Measurements from ENCODE around the gene SLC12A5. TPM values are rescaled to one million over a fixed set of nuclear protein-coding genes. Genes with fewer than 3 reads are reported as not detected.

The SLC12A5 gene
- total RNA-seq, 2 experiments from 2014 or later = not detected

- ChIA-PET POLR2A (no interaction called here), CTCF (no interaction called here)
Measured at GRCh38 chr20:46044896-46045295, 15.9 kb downstream of the SLC12A5 start.

DNA sequence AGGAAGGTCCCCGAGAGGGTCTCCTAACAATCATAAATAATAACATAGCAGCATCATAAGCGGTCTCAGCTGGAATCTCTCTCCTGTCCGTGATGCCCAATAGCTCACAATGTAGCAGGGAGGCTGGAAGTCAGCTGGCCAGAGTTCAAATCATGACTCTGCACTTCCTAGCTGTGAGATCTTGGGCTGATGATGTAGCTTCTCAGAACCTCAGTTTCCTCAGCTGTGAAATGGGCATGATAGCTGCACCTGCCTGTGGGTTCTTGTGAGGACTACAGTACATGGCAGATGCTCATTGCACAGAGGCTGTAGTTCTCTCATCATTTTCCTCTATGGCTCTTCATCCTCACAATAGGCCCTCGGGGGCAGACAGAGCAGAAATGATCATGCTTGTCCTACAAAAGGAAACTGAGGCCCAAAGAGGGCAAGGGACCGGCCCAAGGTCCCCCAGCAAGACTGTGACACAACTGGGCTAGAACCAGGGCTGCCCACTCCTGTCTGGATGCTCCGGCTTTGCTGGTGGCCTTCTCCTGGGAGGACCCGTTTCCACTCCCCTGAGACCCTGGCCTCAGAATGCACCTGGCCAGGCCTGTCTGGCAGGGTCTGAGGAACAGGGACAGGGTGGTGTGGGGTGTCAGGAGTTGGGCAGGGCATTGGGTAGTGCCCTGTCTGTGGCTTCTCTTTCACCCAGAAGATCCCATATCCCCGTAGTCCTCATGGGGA lies 17.7 kb downstream of the SLC12A5 start:
- ChIA-PET POLR2A (no interaction called here), CTCF (no interaction called here)

DNA sequence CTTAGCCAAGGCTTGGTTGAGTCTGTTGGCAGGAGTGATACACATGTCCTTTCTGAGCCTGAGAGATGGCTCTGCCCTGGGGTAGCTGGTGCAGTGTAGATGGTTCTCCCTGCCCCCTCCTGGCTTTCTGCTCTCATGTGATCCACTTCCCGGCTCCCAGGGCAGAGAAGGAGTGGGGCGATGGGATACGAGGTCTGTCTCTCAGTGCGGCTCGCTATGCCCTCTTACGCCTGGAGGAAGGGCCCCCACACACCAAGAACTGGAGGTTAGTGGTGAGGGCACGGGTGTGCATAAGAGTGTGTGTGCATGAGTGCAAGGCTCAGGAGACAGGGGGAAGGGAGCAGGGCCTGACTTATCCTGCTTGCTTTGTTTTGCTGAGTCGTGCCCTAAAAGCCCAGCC lies 18.8 kb downstream of the SLC12A5 start:
- POLR2A ChIA-PET = no interaction called here
- CTCF ChIA-PET = no interaction called here

DNA sequence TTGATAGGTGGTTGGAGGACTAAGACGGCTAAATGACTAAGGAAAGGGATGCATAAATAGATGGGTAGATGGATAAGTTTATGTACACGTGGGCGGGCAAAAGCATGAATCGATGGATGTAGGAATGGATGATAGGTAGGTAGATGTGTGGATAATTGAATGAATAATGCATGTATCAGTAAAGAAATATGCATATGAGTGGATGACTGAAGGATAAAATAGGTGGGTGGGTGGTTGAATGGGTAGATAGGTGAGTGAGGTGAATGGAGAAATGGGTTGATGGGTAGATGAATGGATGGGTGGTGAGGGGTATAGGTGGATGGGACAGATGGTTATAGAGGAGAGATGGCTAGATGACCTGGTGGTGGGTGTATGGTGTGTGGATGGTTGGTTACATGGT lies 20.2 kb downstream of the SLC12A5 start:
- ChIA-PET POLR2A (no interaction called here), CTCF (no interaction called here)

DNA sequence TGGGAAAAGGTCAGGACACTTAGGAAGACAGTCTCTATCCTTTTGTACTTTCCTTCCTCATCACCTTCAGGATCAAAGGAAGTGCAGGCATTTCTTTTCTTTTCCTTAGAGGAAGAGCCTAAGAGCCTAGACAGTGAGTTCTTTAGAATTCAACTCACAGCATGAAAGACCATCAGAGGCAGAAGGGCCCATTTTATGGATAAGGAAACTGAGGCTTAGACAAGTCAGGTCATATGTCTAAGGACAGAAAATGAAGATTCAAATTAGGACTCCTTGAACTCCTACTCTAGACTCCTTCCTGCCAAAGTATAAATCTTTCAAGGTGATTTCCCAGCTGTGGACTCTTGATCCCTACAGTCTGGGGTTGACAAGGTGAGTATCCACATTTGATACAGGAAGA lies 20.8 kb downstream of the SLC12A5 start:
- CTCF ChIA-PET = no interaction called here
- POLR2A ChIA-PET = no interaction called here

DNA sequence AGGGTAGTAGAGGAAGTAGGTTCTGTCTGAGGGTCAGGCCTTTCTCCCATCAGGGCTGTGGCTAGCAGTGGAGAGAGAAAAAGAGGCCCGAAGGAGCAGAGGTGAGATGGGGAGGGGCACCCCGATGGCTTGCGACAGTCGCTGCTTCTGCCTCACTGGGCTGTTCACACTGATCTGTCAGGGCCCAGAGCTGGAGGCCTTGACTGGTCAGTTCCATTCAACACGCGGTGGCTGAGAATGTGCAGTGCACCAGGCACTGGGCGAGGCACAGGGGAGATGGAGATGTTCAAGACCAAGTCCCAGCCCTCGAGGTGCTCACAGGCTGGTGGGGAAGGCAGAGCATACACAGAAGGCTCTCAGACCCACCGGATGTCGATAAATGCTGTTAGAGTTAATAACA lies 21.4 kb downstream of the SLC12A5 start:
- ChIA-PET POLR2A (no interaction called here), CTCF (no interaction called here)

GRCh38 chr20:46050885-46051284 lies 21.9 kb downstream of the SLC12A5 start:
- ChIA-PET POLR2A (no interaction called here), CTCF (no interaction called here)

GRCh38 chr20:46051556-46052308 lies 22.7 kb downstream of the SLC12A5 start:
- CTCF ChIA-PET = no interaction called here
- POLR2A ChIA-PET = no interaction called here

GRCh38 chr20:46053416-46053815 lies 24.4 kb downstream of the SLC12A5 start:
- ChIA-PET POLR2A (no interaction called here), CTCF (no interaction called here)

GRCh38 chr20:46054606-46055005 lies 25.6 kb downstream of the SLC12A5 start:
- ChIA-PET POLR2A (no interaction called here), CTCF (no interaction called here)

- ChIA-PET POLR2A (no interaction called here), CTCF (no interaction called here)
Measured at GRCh38 chr20:46055269-46055668, 26.3 kb downstream of the SLC12A5 start.

DNA sequence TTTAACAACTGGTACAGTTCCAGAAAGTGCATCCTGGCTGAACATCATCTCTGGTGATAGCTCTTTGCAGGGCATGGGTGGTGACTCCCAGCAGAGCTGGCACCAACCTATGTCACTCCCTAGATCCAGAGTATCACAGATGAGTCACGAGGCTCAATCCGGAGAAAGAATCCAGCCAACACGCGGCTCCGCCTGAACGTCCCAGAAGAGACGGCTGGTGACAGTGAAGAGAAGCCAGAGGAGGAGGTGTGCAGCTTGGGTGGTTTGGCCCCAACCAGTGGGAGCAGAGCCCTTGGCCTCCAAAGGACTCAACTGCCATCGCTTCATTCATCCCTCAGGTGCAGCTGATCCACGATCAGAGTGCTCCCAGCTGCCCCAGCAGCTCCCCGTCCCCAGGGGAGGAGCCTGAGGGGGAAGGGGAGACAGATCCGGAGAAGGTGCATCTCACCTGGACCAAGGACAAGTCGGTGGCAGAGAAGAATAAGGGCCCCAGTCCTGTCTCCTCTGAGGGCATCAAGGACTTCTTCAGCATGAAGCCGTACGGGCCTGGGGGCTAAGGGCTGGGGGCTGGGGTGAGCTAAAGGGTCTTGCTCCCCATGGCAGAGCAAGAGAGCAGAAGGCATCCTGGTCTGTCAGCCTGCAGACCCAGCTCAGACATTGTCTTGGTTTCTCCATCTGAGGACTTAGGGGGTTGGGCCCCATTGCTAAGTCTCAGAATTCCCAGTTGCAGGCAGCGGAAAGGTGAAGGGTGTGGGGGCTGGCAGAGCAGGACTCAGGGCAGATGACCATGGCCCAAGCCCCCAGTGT lies 27.2 kb downstream of the SLC12A5 start:
- POLR2A ChIA-PET = no interaction called here
- CTCF ChIA-PET = interaction anchor here (1.2 kb wide), 1 partner anchor 42 kb away, joined by 3 read pairs; no protein-coding TSS in a partner anchor

- CTCF ChIA-PET = interaction anchor here (1.2 to 1.7 kb wide), 2 partner anchors 43 to 44 kb away, joined by 3 to 9 read pairs; no protein-coding TSS in a partner anchor
- POLR2A ChIA-PET = no interaction called here
Measured at GRCh38 chr20:46056970-46057855, 28.2 kb downstream of the SLC12A5 start.

DNA sequence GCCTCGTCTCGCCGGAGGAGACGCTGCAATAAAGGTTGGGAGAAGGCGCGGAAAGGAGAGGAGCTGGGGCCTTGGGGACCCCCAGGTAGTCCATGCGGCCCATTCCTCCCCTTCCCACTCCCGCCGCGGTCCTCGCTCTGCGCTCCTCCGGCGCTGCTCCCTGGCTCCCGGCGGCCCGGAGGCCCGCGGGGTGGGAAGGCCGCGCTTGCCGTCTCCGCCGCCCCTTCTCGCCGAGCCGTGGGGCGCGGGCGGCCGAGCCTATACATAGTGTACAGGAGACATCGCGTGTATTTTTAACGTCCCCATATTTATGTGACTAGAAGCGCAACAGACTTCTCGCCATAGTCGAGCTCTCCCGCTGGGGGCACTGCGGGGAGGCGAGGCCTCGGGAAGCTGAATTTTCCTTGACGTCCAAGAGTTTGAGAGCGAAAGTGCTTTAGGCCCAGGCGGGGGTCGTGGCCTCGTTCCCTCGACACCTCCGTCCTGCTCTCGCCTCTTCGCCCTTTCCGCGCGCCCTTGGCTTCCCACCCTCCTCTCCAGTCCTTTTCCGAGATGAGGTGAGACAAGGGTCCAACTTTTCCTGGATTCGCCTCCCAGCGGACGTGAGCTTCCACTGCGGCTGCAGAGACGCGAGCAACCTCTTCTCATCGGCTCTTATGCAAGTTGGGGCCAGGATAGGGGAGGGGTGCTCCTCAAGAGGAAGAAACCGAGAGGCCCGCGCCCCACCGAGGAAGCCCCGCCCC lies 29.0 kb downstream of the SLC12A5 start:
- POLR2A ChIA-PET = interaction anchor here (0.6 kb wide), 1 partner anchor 44 kb away, joined by 3 read pairs; no protein-coding TSS in a partner anchor
- CTCF ChIA-PET = interaction anchor here (1.5 to 1.7 kb wide), 3 partner anchors 35 to 71 kb away, joined by 4 to 9 read pairs (median 5); no protein-coding TSS in a partner anchor

GRCh38 chr20:46058599-46059281 lies 29.7 kb downstream of the SLC12A5 start:
- CTCF ChIA-PET = interaction anchor here (0.5 to 1.7 kb wide), 4 partner anchors 36 to 72 kb away, joined by 4 to 9 read pairs (median 4); no protein-coding TSS in a partner anchor
- POLR2A ChIA-PET = interaction anchor here (0.6 kb wide), 1 partner anchor 44 kb away, joined by 3 read pairs; no protein-coding TSS in a partner anchor

- CTCF ChIA-PET = interaction anchor here (0.7 kb wide), 1 partner anchor 38 kb away, joined by 3 read pairs; no protein-coding TSS in a partner anchor
- POLR2A ChIA-PET = interaction anchor here (0.7 kb wide), 1 partner anchor 95 kb away, joined by 3 read pairs; no protein-coding TSS in a partner anchor
Measured at GRCh38 chr20:46060301-46060881, 31.4 kb downstream of the SLC12A5 start.

DNA sequence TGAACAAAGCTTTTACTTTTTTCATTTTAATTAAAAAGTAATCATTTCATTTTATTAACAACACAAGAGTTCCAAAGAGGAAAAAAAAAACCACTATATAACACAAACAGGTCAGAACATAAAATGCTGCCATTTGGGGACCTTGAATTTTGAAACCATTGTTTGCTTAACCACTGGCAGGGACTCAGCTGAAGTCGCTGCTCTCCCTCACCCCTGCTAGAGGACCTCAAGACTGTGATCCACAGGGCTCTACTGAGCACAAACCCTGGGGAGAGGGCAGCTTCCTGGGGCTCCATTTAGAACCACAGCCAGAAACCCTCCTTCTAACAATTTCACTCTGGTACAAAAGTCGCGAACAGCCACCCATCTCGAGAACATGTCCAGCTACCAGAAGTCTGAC lies 32.0 kb downstream of the SLC12A5 start:
- POLR2A ChIA-PET = interaction anchor here (0.7 kb wide), 1 partner anchor 96 kb away, joined by 3 read pairs; no protein-coding TSS in a partner anchor
- CTCF ChIA-PET = interaction anchor here (0.6 kb wide), 1 partner anchor 64 kb away, joined by 3 read pairs; no protein-coding TSS in a partner anchor

Data from activated CD8-positive, alpha-beta memory T cell treated with anti-CD3 and anti-CD28 coated beads for 36 hours (primary cell).